Keratinocyte (primary cell): ENCODE data around the gene CORO2A.

Source experiments
- EZH2 ChIP-seq: IDR thresholded peaks from one replicate; pipeline ENCODE4 v1.6.1; 2012; ENCODE audit warnings: inconsistent platforms, mild to moderate bottlenecking, low read length, moderate library complexity
- TF ChIP-seq, protein P1 (sequence below), 3 experiments: IDR thresholded peaks in 1 of 3; conservative IDR thresholded peaks in 1 of 3; optimal IDR thresholded peaks in 1 of 3; 2 replicates in 2 of 3; 3 replicates in 1 of 3; pipeline versions ENCODE3 to v1.5.1; 2011; ENCODE audit warnings: low read length in 3 of 3, mild to moderate bottlenecking in 3 of 3, moderate library complexity in 2 of 3, control low read depth in 1 of 3, inconsistent platforms in 1 of 3; ENCODE audit not compliant: insufficient read depth in 2 of 3; ENCODE audit errors: extremely low read depth in 1 of 3

DNA sequence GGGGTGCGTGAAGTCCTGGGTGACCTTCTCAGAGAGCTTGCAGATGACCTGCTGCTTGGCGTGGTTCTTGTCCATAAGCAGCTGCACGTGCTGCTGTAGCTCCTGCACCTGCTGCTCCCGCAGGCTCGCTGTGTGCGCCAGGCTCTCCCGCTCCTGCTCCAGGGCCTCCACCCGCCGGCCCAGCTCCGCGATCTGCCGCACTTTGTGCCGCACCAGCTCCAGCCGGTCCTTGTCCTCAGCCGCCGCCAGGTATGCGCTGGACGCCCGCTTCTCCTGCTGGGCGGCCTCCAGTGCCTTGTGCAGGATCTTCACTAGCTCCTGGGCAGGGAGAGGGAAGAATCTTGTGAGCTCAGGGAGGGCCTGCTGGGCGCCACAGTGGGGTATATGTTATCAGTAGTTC, 28.5 kb upstream of the CORO2A start:
- TF ChIP-seq, protein P1, sequence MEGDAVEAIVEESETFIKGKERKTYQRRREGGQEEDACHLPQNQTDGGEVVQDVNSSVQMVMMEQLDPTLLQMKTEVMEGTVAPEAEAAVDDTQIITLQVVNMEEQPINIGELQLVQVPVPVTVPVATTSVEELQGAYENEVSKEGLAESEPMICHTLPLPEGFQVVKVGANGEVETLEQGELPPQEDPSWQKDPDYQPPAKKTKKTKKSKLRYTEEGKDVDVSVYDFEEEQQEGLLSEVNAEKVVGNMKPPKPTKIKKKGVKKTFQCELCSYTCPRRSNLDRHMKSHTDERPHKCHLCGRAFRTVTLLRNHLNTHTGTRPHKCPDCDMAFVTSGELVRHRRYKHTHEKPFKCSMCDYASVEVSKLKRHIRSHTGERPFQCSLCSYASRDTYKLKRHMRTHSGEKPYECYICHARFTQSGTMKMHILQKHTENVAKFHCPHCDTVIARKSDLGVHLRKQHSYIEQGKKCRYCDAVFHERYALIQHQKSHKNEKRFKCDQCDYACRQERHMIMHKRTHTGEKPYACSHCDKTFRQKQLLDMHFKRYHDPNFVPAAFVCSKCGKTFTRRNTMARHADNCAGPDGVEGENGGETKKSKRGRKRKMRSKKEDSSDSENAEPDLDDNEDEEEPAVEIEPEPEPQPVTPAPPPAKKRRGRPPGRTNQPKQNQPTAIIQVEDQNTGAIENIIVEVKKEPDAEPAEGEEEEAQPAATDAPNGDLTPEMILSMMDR (optimal IDR thresholded peaks at IDR 0.05 in 1 of 3, IDR thresholded peaks at IDR 0.05 in 1 of 3, conservative IDR thresholded peaks at IDR 0.05 in 1 of 3; ENCODE audit: extremely low read depth in 1 of 3, insufficient read depth in 2 of 3, low read length in 3 of 3): no peak
- no peak for TF ChIP-seq EZH2
